Parathyroid adenoma (tissue), 2 donors: ENCODE data around the gene CGB5.
"Not testable (repeated sequence)": the region's sequence is repeated elsewhere in the genome, so short reads cannot be mapped to it uniquely, and the experiment has no call there.

Source experiments
- H2AFZ ChIP-seq: fragments of 300-600 bp; sonication (generic); one replicate; pipeline ENCODE4 v1.7.0; 2017; ENCODE audit warnings: antibody characterized with exemption, mild to moderate bottlenecking
- H3K27ac ChIP-seq: fragments of 300-600 bp; sonication (generic); one replicate; pipeline ENCODE4 v1.7.0; 2017
- H3K27me3 ChIP-seq: fragments of 300-600 bp; sonication (generic); one replicate; pipeline ENCODE4 v1.7.0; 2017; ENCODE audit warnings: low read length; ENCODE audit not compliant: control insufficient read depth, insufficient read depth
- H3K36me3 ChIP-seq: fragments of 300-600 bp; sonication (generic); one replicate; pipeline ENCODE4 v1.7.0; 2017; ENCODE audit warnings: low read length; ENCODE audit not compliant: control insufficient read depth, insufficient read depth
- H3K4me1 ChIP-seq: fragments of 300-600 bp; sonication (generic); one replicate; pipeline ENCODE4 v1.7.0; 2017; ENCODE audit warnings: control low read depth
- H3K4me2 ChIP-seq: fragments of 300-600 bp; sonication (generic); one replicate; pipeline ENCODE4 v1.7.0; 2017; ENCODE audit warnings: low read length
- H3K4me3 ChIP-seq: fragments of 300-600 bp; sonication (generic); one replicate; pipeline ENCODE4 v1.7.0; 2017; ENCODE audit warnings: low read depth, low read length
- H3K79me2 ChIP-seq: fragments of 300-600 bp; sonication (generic); one replicate; pipeline ENCODE4 v1.7.0; 2017; ENCODE audit warnings: control low read depth
- H3K9ac ChIP-seq: fragments of 300-600 bp; sonication (generic); one replicate; pipeline ENCODE4 v1.7.0; 2017; ENCODE audit warnings: mild to moderate bottlenecking
- H3K9me3 ChIP-seq: fragments of 300-600 bp; sonication (generic); one replicate; pipeline ENCODE4 v1.7.0; 2017; ENCODE audit warnings: low read length; ENCODE audit not compliant: control insufficient read depth
- CTCF ChIP-seq: fragments of 300-600 bp; sonication (generic); IDR thresholded peaks from one replicate; pipeline ENCODE4 v1.7.0; 2017; ENCODE audit warnings: antibody characterized with exemption, mild to moderate bottlenecking
- donor health status: primary hyperparathyroidism.

The CGB5 gene

GRCh38 chr19:49043548-49043947 is at the start of gene CGB5:
TSS of gene CGB5 (plus strand) at chr19:49043848. CDS start at chr19:49044210, 362 bp downstream.
- not testable (repeated sequence) for H3K27ac ChIP-seq, H3K4me3 ChIP-seq, H2AFZ ChIP-seq, H3K36me3 ChIP-seq, H3K4me1 ChIP-seq, H3K4me2 ChIP-seq, H3K9me3 ChIP-seq, H3K27me3 ChIP-seq, H3K9ac ChIP-seq, H3K79me2 ChIP-seq

- peak overlapping the region; percentile 84 for H2AFZ ChIP-seq
- H3K9ac ChIP-seq = no peak overlapping the region
- H3K27me3 ChIP-seq = no peaks in the 10 kb centered on the region
- H3K79me2 ChIP-seq = peaks cover 20% of the 10 kb centered on the region
- no peak for TF ChIP-seq CTCF
- peak overlapping the region; percentile 88 for H3K27ac ChIP-seq
- no peaks in the 10 kb centered on the region for H3K4me1 ChIP-seq
- H3K9me3 ChIP-seq = no peaks in the 10 kb centered on the region
- peak overlapping the region; percentile 96 for H3K4me2 ChIP-seq
- H3K36me3 ChIP-seq = no peaks in the 10 kb centered on the region
- H3K4me3 ChIP-seq = peak overlapping the region; percentile 88
These were observed 49.6 kb upstream of the CGB5 start for GRCh38 chr19:48994035-48994386.

GRCh38 chr19:48997972-48998371 is 45.7 kb upstream of the CGB5 start:
- Histone ChIP-seq H3K27me3 (no peaks in the 10 kb centered on the region), H3K4me2 (no peak overlapping the region), H3K9me3 (no peaks in the 10 kb centered on the region), H3K4me1 (no peaks in the 10 kb centered on the region), H3K4me3 (no peak overlapping the region), H3K79me2 (peaks cover 11% of the 10 kb centered on the region), H3K36me3 (no peaks in the 10 kb centered on the region), H3K27ac (no peak overlapping the region), H3K9ac (no peak overlapping the region), H2AFZ (no peak overlapping the region)
- TF ChIP-seq CTCF = peak; percentile 9

GRCh38 chr19:48999481-49000325 is 43.9 kb upstream of the CGB5 start:
- no peaks in the 10 kb centered on the region for H3K9me3 ChIP-seq
- H3K4me1 ChIP-seq = no peaks in the 10 kb centered on the region
- H3K36me3 ChIP-seq = no peaks in the 10 kb centered on the region
- H3K4me2 ChIP-seq = no peak overlapping the region
- no peak overlapping the region for H3K4me3 ChIP-seq
- no peak overlapping the region for H2AFZ ChIP-seq
- no peaks in the 10 kb centered on the region for H3K27me3 ChIP-seq
- peaks cover 6% of the 10 kb centered on the region for H3K79me2 ChIP-seq
- H3K27ac ChIP-seq = no peak overlapping the region
- H3K9ac ChIP-seq = no peak overlapping the region
- peak; percentile 48 for TF ChIP-seq CTCF

- Histone ChIP-seq H2AFZ (no peak overlapping the region), H3K27me3 (no peaks in the 10 kb centered on the region), H3K4me1 (no peaks in the 10 kb centered on the region), H3K36me3 (no peaks in the 10 kb centered on the region), H3K4me3 (no peak overlapping the region), H3K9me3 (no peaks in the 10 kb centered on the region), H3K79me2 (no peaks in the 10 kb centered on the region), H3K9ac (no peak overlapping the region), H3K4me2 (no peak overlapping the region), H3K27ac (no peak overlapping the region)
- no peak for TF ChIP-seq CTCF
These were observed 39.5 kb upstream of the CGB5 start for GRCh38 chr19:49004133-49004532.
